ENCODE results near the gene CBFA2T3. TPM values are rescaled to one million over a fixed set of nuclear protein-coding genes. Genes with fewer than 3 reads are reported as not detected.

Gene CBFA2T3
- total RNA-seq, 1 experiment from 2014 or later: 2.1 TPM

GRCh38 chr16:88914750-88915368 lies 62.1 kb downstream of the CBFA2T3 start:
- Mint-ChIP-seq H3K36me3 (ENCODE audit: insufficient read depth, unreplicated experiment) (peaks cover 6% of the 10 kb centered on the region), H3K27ac (ENCODE audit: unreplicated experiment) (no peak overlapping the region), H3K4me1 (ENCODE audit: low read depth, unreplicated experiment) (no peaks in the 10 kb centered on the region), H3K9me3 (ENCODE audit: unreplicated experiment) (no peaks in the 10 kb centered on the region), H3K27me3 (ENCODE audit: insufficient read depth, unreplicated experiment) (peaks cover 2% of the 10 kb centered on the region), H3K4me3 (ENCODE audit: unreplicated experiment) (no peak overlapping the region)
- H3K9me3 ChIP-seq: peaks cover 7% of the 10 kb centered on the region; the same call in 1 of the 2 replicates
- intact Hi-C loops (cut with micrococcal nuclease; ENCODE audit: unreplicated experiment): no loop called here
- ChIA-PET POLR2A (no interaction called here), CTCF (interaction anchor here (0.7 kb wide), 1 partner anchor 12 kb away, joined by 3 read pairs; no protein-coding TSS in a partner anchor)
- BruUV-seq (replicated peaks): no TSS peak
- H3K27me3 ChIP-seq (replicated peaks; ENCODE audit: control insufficient read depth, insufficient read depth, low read length): no peaks in the 10 kb centered on the region
- H3K4me1 ChIP-seq: no peaks in the 10 kb centered on the region
- DNase-seq: no peak
- no peak overlapping the region for H3K4me3 ChIP-seq (ENCODE audit: low read depth, low read length)
- no peaks in the 10 kb centered on the region for H3K36me3 ChIP-seq (ENCODE audit: control insufficient read depth, insufficient read depth, low read length)
- no peak for TF ChIP-seq CTCF (IDR thresholded peaks at IDR 0.05; ENCODE audit: insufficient read depth in 1 of 2, low read depth in 1 of 2, low read length in 1 of 2, severe bottlenecking in 1 of 2, unreplicated experiment in 1 of 2)

- intact Hi-C loops (cut with micrococcal nuclease; ENCODE audit: unreplicated experiment): no loop called here
- H3K9me3 Mint-ChIP-seq (ENCODE audit: unreplicated experiment): no peaks in the 10 kb centered on the region
- Histone ChIP-seq H3K4me3 (ENCODE audit: low read depth, low read length) (no peak overlapping the region), H3K36me3 (ENCODE audit: control insufficient read depth, insufficient read depth, low read length) (no peaks in the 10 kb centered on the region), H3K4me1 (no peaks in the 10 kb centered on the region), H3K9me3 (peaks cover 7% of the 10 kb centered on the region; the same call in 1 of the 2 replicates), H3K27me3 (replicated peaks; ENCODE audit: control insufficient read depth, insufficient read depth, low read length) (no peaks in the 10 kb centered on the region)
- no peaks in the 10 kb centered on the region for H3K4me1 Mint-ChIP-seq (ENCODE audit: low read depth, unreplicated experiment)
- TF ChIP-seq CTCF (IDR thresholded peaks at IDR 0.05; ENCODE audit: insufficient read depth in 1 of 2, low read depth in 1 of 2, low read length in 1 of 2, severe bottlenecking in 1 of 2, unreplicated experiment in 1 of 2): no peak
- no peak overlapping the region for H3K4me3 Mint-ChIP-seq (ENCODE audit: unreplicated experiment)
- ChIA-PET CTCF (no interaction called here), POLR2A (no interaction called here)
- no TSS peak for BruUV-seq (replicated peaks)
- H3K27ac Mint-ChIP-seq (ENCODE audit: unreplicated experiment): no peak overlapping the region
- H3K36me3 Mint-ChIP-seq (ENCODE audit: insufficient read depth, unreplicated experiment): peaks cover 6% of the 10 kb centered on the region
- DNase-seq: no peak
- peaks cover 2% of the 10 kb centered on the region for H3K27me3 Mint-ChIP-seq (ENCODE audit: insufficient read depth, unreplicated experiment)
Measured at GRCh38 chr16:88913870-88914269, 63.1 kb downstream of the CBFA2T3 start.

GRCh38 chr16:88913001-88913612 lies 63.9 kb downstream of the CBFA2T3 start:
- Histone ChIP-seq H3K4me1 (no peaks in the 10 kb centered on the region), H3K9me3 (peaks cover 7% of the 10 kb centered on the region; the same call in 1 of the 2 replicates), H3K27me3 (replicated peaks; ENCODE audit: control insufficient read depth, insufficient read depth, low read length) (no peaks in the 10 kb centered on the region), H3K36me3 (ENCODE audit: control insufficient read depth, insufficient read depth, low read length) (no peaks in the 10 kb centered on the region), H3K4me3 (ENCODE audit: low read depth, low read length) (no peak overlapping the region)
- intact Hi-C loops (cut with micrococcal nuclease; ENCODE audit: unreplicated experiment): no loop called here
- Mint-ChIP-seq H3K9me3 (ENCODE audit: unreplicated experiment) (no peaks in the 10 kb centered on the region), H3K27me3 (ENCODE audit: insufficient read depth, unreplicated experiment) (peaks cover 2% of the 10 kb centered on the region), H3K4me3 (ENCODE audit: unreplicated experiment) (no peak overlapping the region), H3K27ac (ENCODE audit: unreplicated experiment) (no peak overlapping the region), H3K36me3 (ENCODE audit: insufficient read depth, unreplicated experiment) (peaks cover 6% of the 10 kb centered on the region), H3K4me1 (ENCODE audit: low read depth, unreplicated experiment) (no peaks in the 10 kb centered on the region)
- ChIA-PET CTCF (no interaction called here), POLR2A (no interaction called here)
- no peak for TF ChIP-seq CTCF (IDR thresholded peaks at IDR 0.05; ENCODE audit: insufficient read depth in 1 of 2, low read depth in 1 of 2, low read length in 1 of 2, severe bottlenecking in 1 of 2, unreplicated experiment in 1 of 2)
- BruUV-seq (replicated peaks): no TSS peak
- no peak for DNase-seq

All from Caco-2 (cell line).